ENCODE measurements around the gene PTPRCAP. TPM values are rescaled to one million over a fixed set of nuclear protein-coding genes. Genes with fewer than 3 reads are reported as not detected.
A peak's percentile ranks its signal among the peaks of the same experiment; 100 is the strongest.

PTPRCAP gene
- total and polyA plus RNA-seq, 10 of the 15 experiments (the other 5 are each of a cell fraction or from before 2014, with no cell fraction given), result 4.7 to 266 (median 125) TPM

- TF ChIP-seq ATF2 (IDR thresholded peaks at IDR 0.05; ENCODE audit: low read length) (no peak), MAX (IDR thresholded peaks at IDR 0.05; ENCODE audit: low read depth, low read length) (peak; percentile 100), SRF (IDR thresholded peaks at IDR 0.05; ENCODE audit: low read depth in 2 of 2, low read length in 2 of 2) (no peak), MLLT1 (IDR thresholded peaks at IDR 0.05) (peak; percentile 97), TBL1XR1 (IDR thresholded peaks at IDR 0.05; ENCODE audit: low read depth, low read length) (peak; percentile 44; the same call in 1 of the 2 replicates), RAD21 (IDR thresholded peaks at IDR 0.05; ENCODE audit: insufficient read depth, low read depth, low read length) (no peak), PKNOX1 (IDR thresholded peaks at IDR 0.05) (peak; percentile 98), CBX3 (IDR thresholded peaks at IDR 0.05; ENCODE audit: borderline replicate concordance, low read depth) (no peak), ATF3 (IDR thresholded peaks at IDR 0.05; ENCODE audit: borderline replicate concordance, extremely low read depth, low read depth, low read length) (0 out of 2 replicates have a peak, but pooled peaks have one; percentile 23), RELA (IDR thresholded peaks at IDR 0.05; ENCODE audit: borderline replicate concordance, partially characterized antibody) (peak; percentile 28), KLF5 (IDR thresholded peaks at IDR 0.05; ENCODE audit: partially characterized antibody) (peak; percentile 79), ESRRA (IDR thresholded peaks at IDR 0.05; ENCODE audit: low read length) (0 out of 2 replicates have a peak, but pooled peaks have one; percentile 37), BCL11A (IDR thresholded peaks at IDR 0.05; ENCODE audit: low read depth, low read length) (no peak), TCF3 (IDR thresholded peaks at IDR 0.05; ENCODE audit: borderline replicate concordance, insufficient read depth, low read depth, low read length) (no peak), GABPA (IDR thresholded peaks at IDR 0.05; ENCODE audit: low read depth) (no peak), EP300 (IDR thresholded peaks at IDR 0.05; ENCODE audit: borderline replicate concordance in 1 of 2, control insufficient read depth in 1 of 2, low read depth in 2 of 2, low read length in 2 of 2) (no peak), SMAD1 (IDR thresholded peaks at IDR 0.05; ENCODE audit: low read depth, partially characterized antibody) (no peak), SMARCA5 (IDR thresholded peaks at IDR 0.05) (peak; percentile 60; the same call in 1 of the 2 replicates), LARP7 (IDR thresholded peaks at IDR 0.05) (peak; percentile 51; the same call in 1 of the 2 replicates), STAT3 (IDR thresholded peaks at IDR 0.05; ENCODE audit: low read depth, low read length) (no peak), E2F4 (IDR thresholded peaks at IDR 0.05; ENCODE audit: low read depth, low read length) (peak; percentile 39), BHLHE40 (IDR thresholded peaks at IDR 0.05; ENCODE audit: borderline replicate concordance in 1 of 2, low read depth in 2 of 2, low read length in 1 of 2) (peak in 1 of 2 experiments; percentile 70; a peak in 3 of 4 replicates), ZZZ3 (IDR thresholded peaks at IDR 0.05; ENCODE audit: control insufficient read depth, insufficient read length, low read depth) (no peak)
Observed at GRCh38 chr11:67482827-67483798, 45.6 kb upstream of the PTPRCAP start, which contains the start of gene AIP (continued).

All from GM12878 (cell line).